22Rv1 (cell line): ENCODE results near the gene P4HB.

Source experiments
- CTCF ChIP-seq: fragments of 450-650 bp; IDR thresholded peaks from 2 replicates; pipeline ENCODE4 v1.5.1; 2017; ENCODE audit warnings: mild to moderate bottlenecking
- ZFX ChIP-seq: fragments of 450-650 bp; IDR thresholded peaks from 2 replicates; pipeline ENCODE4 v1.6.1; 2017; ENCODE audit warnings: antibody characterized with exemption, borderline replicate concordance

- TF ChIP-seq CTCF (no peak), ZFX (no peak)
Observed at GRCh38 chr17:81905993-81906392, 45.7 kb upstream of the P4HB start.
